Pulmonary artery endothelial cell (primary cell): ENCODE results near the gene SYNM. TPM values are rescaled to one million over a fixed set of nuclear protein-coding genes. Genes with fewer than 3 reads are reported as not detected.
"Not testable (repeated sequence)": the region's sequence is repeated elsewhere in the genome, so short reads cannot be mapped to it uniquely, and the experiment has no call there.

Source experiments
- DNase-seq: peaks from one replicate; pipeline ENCODE4 v3.0.0-alpha.2; 2011; ENCODE audit warnings: low read depth, low spot score
- total RNA-seq: library from RNA; depleted of rRNA; stranded (reverse); fragments of >200 nt; gene quantifications from 2 replicates; pipeline ENCODE4 v1.2.3, GENCODE V29; 2014

The SYNM gene
- total RNA-seq, 1 donor from 2014 or later: 5.9 TPM

DNA sequence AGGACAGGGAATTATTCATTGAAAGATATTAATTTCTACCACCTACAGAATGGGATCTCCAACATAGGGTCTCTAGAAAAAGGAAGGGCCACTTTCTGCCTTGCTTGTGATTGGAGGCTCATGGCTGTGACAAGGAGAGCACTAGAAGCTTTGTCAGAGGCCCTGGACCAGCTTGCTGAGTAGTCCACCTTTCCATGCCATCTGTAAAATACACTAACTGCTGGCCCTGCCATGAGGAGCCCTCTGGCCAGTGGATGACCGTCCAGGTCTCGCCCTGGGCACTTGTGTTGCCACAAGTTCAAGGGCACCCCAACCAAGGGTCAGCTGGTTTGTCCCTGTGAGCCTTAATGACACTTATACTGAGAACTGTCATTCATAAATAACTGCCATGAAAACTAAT, 1.6 kb upstream of the SYNM start:
- DNase-seq: no peak

DNA sequence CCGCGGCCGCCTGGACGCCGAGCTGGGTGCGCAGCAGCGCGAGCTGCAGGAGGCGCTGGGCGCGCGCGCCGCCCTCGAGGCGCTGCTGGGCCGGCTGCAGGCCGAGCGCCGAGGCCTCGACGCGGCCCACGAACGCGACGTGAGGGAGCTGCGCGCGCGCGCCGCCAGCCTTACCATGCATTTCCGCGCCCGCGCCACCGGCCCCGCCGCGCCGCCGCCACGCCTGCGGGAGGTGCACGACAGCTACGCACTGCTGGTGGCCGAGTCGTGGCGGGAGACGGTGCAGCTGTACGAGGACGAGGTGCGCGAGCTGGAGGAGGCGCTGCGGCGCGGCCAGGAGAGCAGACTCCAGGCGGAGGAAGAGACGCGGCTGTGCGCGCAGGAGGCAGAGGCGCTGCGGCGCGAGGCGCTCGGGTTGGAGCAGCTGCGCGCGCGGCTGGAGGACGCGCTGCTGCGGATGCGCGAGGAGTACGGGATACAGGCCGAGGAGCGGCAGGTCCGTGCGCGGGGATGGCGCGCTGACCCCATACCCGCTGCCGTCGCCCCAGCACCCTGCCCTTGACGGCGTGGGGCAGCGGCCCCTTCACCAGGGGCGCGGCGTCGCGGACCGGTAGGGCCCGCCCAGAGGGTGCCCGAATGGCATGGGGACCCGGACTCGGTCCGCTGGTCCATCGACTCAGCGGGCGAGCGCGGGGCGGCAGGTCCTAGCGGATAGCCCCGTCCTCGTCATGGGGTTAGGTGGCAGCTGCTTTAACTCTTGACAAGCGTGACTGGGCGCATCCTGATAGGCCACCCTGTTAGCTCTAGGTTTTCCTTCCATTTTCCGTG, 848 bp downstream of the SYNM start:
- no peak for DNase-seq

DNA sequence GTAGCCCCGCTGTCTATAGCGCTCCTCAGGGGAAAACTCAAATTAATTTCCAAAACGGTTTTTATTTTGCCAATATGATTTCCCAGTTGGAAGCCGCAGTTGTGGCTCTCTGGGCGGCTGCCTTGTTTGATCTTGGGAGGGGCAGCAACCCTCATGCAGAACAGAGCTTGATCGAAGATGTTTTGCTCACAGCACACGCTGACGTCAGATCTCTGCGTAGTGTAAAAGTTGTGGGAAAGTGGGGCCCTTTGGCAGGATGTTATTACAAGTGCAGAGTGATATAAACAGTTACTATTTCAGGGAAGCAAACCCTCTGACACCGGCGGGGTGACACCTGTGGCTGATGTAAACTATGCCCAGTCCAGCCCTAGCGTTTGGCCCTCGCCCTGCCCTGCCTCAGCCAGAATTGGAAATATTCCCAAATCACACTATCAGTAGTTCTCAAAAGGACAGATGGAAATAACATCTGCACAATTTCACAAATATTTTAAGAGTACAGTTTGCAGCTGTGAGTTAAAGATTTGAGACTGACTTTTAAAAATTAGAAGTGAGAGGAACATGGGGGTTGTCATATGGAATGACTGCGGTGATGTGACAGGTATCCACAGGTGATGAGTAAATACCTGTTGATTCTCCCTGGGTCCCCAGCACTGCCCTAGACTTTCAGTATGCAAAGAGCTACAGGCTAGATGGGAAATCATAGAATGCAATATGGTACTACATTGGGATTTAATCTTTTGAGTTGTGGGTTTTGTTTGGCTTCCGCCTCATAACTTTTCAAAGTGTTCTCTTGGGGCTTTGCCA, 1.7 kb downstream of the SYNM start:
- no peak for DNase-seq

DNA sequence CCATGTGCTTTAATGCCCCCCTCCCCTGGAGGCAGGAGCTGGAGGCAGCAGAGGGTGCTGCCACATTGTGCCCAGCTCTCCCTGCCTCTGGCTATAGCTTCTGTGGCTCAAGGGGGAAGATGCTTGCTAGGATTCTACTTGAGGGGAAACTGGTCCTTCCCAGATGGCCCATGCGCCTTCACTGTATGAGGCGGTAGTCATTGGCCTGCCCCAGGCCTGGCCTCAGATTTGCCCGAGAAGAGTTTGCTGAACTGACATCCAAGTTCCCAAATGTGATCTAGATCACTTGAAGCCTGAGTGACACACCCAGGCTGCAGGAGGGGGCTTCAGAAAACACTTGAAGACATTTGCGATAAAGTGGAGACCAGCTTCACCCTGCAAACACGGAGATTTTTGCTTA, 4.1 kb downstream of the SYNM start:
- DNase-seq: no peak

DNA sequence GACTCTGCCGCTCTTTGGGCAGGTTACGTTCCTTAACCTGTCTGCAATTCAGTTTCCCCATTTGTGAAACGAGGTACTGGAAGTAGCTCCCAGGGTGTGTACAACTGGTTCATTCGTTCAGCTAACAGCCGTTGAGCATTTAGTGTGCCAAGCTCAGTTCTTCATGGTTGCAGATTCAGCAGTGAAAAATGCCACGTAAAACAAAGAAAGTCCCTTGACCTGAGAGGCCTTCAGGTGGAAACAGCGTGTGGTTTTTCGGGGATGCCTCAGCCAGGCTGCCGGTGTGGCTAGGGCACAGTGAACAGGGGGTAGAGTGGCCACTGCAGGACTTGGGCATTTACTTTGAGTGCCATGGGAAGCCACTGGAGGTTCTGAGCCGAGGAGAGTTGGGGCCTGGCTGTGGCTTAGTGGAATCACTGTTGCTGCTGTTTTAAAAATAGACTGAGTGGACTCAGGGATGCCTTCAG, 4.7 kb downstream of the SYNM start:
- DNase-seq: no peak

DNA sequence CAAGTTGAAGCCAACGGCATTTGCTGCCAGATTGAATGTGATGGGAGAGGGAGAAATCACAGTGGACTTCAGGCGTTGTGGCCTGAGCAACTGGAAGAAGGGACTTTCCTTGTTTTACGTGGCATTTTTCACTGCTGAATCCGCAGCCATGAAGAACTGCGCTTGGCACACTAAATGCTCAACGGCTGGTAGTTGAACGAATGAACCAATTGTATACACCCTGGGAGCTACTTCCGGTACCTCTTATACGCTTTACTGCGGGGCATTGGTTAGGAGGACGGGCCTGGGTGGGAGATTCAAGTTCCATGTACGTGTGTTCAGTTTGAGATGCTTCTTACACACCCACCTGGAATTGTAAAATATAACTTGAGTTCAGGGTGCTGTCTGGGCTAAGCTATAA, 5.2 kb downstream of the SYNM start:
- no peak for DNase-seq

DNA sequence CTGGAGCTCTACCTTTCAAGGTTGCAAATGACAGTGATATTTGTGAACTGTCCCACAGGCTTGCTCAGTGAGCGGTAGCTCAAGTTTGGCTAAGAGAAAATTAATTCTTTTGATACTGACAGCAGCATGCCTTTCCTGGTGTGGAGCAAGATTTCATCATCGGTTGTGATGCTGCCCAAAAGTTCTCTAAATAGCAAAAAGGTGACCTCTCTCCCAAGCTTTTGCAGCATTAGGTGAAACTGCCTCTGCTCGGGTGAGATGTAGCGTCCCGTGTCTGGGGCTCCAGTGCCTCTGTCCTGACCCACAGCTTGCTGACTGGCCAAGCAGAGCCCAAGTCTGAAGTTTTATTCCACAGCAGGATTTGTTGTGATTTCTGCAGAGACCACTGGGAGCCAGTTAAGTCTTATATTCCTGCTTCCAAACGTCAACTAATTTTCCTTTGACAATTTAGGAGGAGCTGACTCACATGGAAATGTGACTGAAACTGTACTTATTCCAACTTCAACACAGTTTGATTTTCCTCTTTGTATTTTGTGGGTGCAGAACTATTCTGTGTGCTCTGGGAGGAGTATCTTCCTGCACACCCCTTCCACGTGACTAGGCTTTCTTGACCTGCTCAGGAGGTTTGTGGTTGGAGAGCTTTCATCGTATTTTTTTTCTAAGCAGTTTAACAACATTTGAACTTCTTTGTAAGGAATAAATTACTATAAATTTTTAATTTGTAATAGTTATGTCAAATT, 5.9 kb downstream of the SYNM start:
- DNase-seq: no peak

DNA sequence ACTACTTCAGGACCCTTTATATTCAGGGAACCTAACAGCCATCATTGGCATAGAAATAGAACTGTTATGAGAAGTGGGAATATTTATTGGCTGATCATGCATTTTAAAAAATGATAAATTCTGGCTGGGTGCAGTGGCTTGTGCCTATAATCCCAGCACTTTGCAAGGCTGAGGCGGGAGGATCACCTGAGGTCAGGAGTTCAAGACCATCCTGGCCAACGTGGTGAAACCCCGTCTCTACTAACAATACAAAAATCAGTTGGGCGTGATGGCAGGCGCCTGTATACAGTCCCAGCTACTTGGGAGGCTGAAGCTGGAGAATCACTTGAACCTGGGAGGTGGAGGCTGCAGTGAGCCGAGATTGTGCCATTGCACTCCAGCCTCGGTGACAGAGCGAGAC, 6.8 kb downstream of the SYNM start:
- DNase-seq: not testable (repeated sequence)

DNA sequence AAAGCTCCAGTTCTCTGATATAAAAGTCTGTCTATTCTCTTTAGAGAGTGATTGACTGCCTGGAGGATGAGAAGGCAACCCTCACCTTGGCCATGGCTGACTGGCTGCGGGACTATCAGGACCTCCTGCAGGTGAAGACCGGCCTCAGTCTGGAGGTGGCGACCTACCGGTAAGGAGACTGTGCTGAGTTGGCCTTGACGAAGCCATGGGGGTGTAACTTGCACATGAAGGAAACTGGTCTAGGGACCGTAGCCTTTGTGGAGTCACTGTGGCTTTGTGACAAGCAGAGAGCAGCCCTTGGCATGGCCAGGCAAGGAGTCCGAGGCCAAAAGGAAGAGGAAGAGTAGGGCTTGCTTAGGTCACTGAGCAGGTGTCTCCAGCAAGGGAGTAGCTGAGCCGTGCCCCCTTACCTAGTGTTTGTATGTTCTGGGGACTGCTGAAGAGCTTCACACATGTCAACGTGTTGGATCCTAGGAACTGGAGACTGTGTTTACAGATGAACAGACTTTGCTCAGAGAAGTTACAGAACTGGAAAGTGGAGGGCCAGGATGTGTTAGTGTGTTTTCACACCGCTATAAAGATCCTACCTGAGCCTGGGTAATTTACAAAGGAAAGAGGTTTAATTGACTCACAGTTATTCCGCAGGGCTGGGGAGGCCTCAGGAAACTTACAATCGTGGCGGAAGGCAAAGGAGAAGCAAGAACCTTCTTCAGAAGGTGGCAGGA, 8.8 kb downstream of the SYNM start:
- no peak for DNase-seq

DNA sequence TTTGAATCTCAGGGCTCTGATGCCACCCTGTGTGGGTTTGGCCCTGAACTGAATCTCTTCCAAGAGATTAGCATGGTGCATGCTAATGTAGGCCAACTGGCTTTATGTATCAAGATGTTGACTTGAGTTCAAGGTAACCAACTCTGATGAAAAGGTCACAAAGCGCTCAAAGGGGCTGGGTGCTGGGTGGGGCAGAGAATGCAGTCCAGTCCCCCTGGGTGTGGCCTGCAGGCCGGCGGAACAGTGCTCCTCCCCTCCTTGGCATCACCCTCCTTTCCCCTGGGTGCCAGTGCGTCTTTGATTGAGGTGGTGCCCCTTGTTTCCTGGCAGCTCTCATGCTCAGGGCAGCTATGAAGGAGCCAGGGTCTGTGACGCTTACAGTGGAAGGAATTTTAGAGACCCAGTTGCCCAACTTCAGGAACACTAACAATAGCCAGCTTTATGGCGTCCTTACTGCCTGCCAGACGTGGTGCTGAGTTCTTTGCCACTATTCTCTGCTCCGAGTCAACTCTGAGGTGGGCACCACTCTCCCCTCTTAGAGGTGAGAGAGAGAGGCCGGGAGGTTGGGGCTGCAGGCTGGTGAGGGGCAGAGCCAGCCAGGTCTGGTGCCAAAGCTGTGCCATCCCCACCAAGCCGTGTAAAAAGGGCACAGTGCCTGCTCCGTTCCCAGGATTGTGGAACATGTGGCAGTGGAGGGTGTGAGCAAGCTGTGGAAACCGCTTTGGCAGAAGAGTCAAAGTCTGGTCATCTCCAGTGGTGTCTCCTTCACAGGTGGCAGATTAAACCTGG, 9.8 kb downstream of the SYNM start:
- DNase-seq: no peak

DNA sequence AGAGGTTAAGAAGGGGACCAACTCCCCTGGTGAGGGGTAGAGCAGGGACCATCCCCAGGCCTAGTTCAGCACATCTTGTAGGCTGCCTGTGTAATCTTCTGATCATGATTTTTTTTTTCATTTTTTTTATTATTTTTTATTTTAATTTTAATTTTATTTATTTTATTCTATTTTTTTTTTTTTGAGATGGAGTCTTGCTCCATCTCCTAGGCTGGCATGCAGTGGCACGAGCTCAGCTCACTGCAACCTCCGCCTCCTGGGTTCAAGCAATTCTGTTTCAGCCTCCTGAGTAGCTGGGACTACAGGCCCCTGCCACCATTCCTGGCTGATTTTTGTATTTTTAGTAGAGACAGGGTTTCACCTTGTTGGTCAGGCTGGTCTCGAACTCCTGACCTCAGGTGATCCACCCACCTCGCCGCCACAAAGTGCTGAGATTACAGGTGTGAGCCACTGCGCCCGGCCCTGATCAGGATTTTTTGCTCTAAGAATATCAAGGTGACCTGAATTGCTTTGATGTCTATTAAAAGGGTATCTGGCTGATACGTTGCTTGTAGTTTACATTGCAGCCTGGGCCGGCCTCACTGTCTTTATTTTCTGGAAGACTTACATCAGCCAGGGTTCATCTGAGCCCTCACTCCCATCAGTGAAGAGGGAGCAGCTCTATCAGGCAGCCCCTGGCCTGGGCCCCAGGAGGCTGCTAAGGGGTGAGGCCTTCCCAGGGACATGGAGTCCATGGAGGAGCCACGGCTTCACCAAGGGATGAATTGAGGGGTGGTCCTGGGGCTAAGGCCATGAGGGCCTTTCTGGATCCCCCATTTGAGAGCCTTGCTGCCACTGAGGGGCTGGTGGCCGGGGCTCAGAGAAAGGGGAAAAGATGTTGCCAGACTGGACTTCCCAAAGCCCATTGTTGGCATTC, 10.7 kb downstream of the SYNM start:
- DNase-seq: no peak

DNA sequence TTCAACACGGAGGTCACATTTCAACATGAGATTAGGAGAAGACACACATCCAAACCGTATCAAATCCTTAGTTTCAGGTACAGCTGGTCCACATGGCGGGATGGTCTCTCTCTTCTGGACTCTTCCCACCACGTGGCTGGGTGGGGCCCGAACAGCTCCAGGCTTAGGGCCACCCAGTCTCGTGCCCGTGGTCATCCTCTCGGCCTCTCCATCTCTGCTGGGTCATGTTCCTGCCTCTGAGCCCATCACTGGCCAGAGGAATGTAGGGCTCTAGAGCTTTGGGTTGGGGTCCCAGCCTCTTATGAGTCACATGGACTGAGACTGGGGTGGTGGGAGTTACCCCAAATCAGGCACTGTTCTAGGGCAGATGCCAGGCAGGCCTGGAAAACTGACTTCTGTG, 12.2 kb downstream of the SYNM start:
- no peak for DNase-seq

DNA sequence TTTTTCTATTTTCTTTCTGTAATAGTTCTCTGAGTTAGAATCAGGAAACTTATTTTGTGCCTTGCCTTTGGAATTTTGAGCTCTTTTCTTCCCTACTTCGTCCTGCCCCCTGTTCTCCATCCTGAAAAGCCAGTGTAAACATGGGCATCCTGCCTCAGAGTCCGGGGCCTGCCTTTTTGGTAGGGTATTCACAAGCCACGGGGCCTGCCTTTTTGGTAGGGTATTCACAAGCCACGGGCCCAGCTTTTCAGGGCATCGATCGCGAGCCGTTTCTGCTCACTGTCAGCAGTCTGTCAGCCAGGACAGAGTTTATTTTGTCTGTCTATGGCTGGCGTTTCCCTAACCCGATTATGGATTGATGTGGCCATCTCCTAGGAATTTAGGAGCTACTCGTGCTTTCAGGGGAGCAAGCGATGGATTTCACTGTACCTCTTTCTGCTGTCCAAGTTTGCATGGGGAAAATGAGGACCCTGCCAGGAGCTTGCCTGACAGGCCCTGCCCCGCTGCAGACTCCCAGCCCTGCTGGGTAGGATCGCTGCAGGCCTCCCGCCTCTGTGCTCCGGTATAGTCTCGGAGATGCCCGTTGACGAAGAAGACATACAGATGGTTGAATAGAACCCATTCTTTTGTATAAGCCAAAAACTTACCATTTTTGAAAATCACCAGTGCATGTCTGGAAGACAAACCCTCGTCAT, 12.8 kb downstream of the SYNM start:
- DNase-seq: no peak

DNA sequence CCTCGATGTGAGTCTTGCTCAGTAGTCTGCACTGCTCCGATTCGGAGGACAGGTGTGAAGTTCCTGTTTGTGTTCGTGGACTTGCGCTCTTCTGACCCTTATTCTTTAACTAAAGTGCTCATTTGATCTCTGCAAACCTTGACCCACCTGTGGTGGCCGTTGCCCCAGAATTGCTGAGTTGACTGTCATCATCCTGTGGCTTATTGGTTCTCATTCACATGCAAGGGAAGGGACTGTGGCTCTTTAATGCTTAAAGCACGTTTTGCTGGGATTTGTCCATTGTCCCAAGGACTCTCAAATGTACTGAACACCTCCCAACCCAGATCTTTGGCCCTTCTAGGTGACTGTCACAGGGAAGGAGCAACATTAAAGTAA, 13.4 kb downstream of the SYNM start:
- DNase-seq: no peak

DNA sequence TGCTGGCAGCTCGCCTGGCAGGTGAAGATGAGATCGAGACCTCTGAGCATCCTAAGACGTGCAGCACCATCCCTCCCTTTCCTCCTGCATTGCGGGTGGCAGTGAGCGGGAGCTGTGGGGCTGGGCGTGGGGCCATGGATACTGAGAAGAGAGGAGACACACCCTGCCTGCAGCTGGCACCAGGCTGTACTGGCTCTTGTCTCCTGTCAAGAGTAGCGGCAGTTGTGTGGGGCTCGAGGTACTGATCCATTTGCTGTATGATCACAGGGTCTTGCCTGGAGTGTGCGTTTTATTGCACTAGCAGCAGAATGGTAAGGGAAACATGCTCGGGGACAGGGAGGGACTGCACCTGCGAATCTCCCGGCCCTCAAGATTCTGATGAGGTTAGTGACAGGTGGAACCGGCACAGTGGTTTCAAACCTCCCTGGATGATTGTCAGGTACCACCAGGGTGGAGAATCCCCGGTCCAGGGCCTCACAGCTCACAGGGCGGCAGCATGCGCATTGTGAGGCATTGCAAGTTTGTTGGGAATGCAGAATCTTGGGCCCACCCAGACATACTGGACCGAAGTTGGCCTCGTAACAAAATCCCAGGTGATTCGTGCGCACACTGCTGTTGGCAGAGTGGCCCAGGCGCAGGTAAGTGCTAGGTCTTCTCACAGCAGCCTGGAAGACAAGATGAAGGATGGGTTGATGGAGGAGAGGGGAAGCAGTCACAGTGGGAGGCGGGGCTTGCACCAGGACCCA, 14.1 kb downstream of the SYNM start:
- no peak for DNase-seq

DNA sequence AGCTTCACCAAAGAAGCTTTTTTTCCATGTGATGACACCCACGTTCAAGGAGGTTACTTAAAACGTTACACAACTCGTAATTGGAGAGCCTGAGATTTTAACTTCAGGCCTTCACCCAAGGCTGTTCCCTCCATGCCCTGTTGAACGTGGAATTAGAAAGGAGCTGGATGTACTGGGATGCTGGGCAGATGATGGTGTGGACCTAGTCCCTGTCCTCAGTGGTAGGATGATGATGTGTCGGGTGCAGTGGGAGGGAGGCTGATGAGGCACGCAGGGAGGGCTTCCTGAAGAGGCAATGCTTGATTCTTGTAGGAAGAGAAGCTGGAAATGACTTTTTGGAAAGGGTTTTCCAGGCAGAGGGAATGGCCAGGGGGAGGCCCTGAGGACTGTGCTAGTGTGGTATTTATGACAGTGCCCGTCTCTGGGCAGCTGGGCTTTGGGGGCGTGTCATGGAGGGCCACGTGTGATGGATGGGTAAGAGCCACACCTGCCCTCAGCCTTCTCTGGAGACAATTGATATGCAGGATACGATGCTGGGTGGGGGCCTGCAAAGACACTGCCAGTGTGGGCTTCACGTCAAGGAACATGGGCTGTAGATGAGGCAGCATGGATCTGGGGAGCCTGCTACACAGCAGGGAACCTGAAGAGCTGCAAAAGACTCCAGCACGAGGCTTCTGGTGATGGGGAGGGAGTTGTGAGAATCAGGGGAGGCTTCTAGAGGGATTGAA, 15.3 kb downstream of the SYNM start:
- DNase-seq: no peak

DNA sequence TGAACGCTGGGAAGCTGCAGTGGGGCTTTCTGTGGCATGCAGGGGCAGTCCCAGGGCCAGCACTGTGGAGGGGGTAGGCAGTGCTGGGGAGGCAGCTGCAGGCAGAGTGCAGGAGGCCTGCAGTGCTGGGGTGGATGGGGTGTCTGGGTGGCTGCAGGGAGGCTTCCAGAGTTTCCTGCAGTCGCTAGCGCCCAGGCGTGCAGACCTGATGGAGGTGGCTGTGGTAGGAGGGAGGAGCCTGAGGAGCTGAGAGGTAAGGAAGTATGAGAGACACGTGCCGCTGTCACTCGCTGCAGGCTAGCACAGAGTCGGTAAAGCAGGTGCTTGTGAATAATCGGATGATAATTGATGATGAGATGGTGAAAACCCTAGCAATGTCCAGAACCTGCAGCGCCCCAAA, 16.3 kb downstream of the SYNM start:
- no peak for DNase-seq
